GM19238 (cell line): ENCODE data around the gene JUNB.
A peak's percentile ranks its signal among the peaks of the same experiment; 100 is the strongest.

ENCODE experiments used
- DNase-seq: peaks from one replicate; pipeline ENCODE4 v3.0.0; 2011; ENCODE audit warnings: low spot score; ENCODE audit not compliant: insufficient read length

The JUNB gene

GRCh38 chr19:12774588-12775555 is 16.4 kb upstream of the JUNB start, which contains the start of gene HOOK2:
Gene HOOK2, minus strand, starts transcription at chr19:12775552. Its CDS starts 103 bp downstream, at chr19:12775449.
- DNase-seq = no peak

GRCh38 chr19:12777217-12778016 is 13.9 kb upstream of the JUNB start:
- peak; percentile 83 for DNase-seq

- DNase-seq = no peak
Observed at GRCh38 chr19:12778017-12778904, 13.0 kb upstream of the JUNB start.

GRCh38 chr19:12778905-12779161 is 12.5 kb upstream of the JUNB start:
- DNase-seq = no peak

- no peak for DNase-seq
Observed at GRCh38 chr19:12779162-12779993, 11.9 kb upstream of the JUNB start.

- DNase-seq = no peak
Observed at GRCh38 chr19:12782174-12782423, 9.2 kb upstream of the JUNB start.

- peak; percentile 68 for DNase-seq
Observed at GRCh38 chr19:12782424-12783290, 8.6 kb upstream of the JUNB start.

GRCh38 chr19:12783291-12783848 is 7.9 kb upstream of the JUNB start:
- DNase-seq = no peak

- DNase-seq = no peak
Observed at GRCh38 chr19:12783849-12784393, 7.4 kb upstream of the JUNB start.

- DNase-seq = no peak
Observed at GRCh38 chr19:12784394-12784870, 6.9 kb upstream of the JUNB start.

- no peak for DNase-seq
Observed at GRCh38 chr19:12784871-12785430, 6.3 kb upstream of the JUNB start.

- no peak for DNase-seq
Observed at GRCh38 chr19:12785431-12786031, 5.8 kb upstream of the JUNB start.

GRCh38 chr19:12786141-12786870 is 5.0 kb upstream of the JUNB start:
- DNase-seq = no peak

GRCh38 chr19:12786952-12787351 is 4.3 kb upstream of the JUNB start:
- DNase-seq = no peak

- no peak for DNase-seq
Observed at GRCh38 chr19:12787458-12787857, 3.8 kb upstream of the JUNB start.

GRCh38 chr19:12788042-12788681 is 3.1 kb upstream of the JUNB start:
- no peak for DNase-seq

GRCh38 chr19:12788682-12789097 is 2.6 kb upstream of the JUNB start:
- peak; percentile 72 for DNase-seq
